Neuronal stem cell (in vitro differentiated cells): ENCODE results near the gene BLTP2.

Experiments used
- DNase-seq: peaks from one replicate; pipeline ENCODE4 v3.0.0-alpha.2; 2013; ENCODE audit warnings: low spot score
- H2AFZ ChIP-seq: one replicate; pipeline ENCODE4 v1.6.1; 2013; ENCODE audit warnings: mild to moderate bottlenecking, low read length, inconsistent platforms
- H2AK5ac ChIP-seq: 2 replicates; pipeline ENCODE4 v1.6.1; 2013; ENCODE audit warnings: low read depth, mild to moderate bottlenecking, inconsistent platforms, low read length, moderate library complexity, mixed read lengths
- H2BK120ac ChIP-seq: 2 replicates; pipeline ENCODE4 v1.6.1; 2013; ENCODE audit warnings: low read depth, mild to moderate bottlenecking, inconsistent platforms, low read length, moderate library complexity, mixed read lengths
- H2BK12ac ChIP-seq: one replicate; pipeline ENCODE4 v1.6.1; 2013; ENCODE audit warnings: low read length, inconsistent platforms
- H2BK15ac ChIP-seq: 2 replicates; pipeline ENCODE4 v1.6.1; 2013; ENCODE audit warnings: mild to moderate bottlenecking, low read length, inconsistent platforms, mixed read lengths
- H2BK5ac ChIP-seq: one replicate; pipeline ENCODE4 v1.6.1; 2013; ENCODE audit warnings: inconsistent platforms, mild to moderate bottlenecking, low read length, moderate library complexity
- H3K14ac ChIP-seq: one replicate; pipeline ENCODE4 v1.6.1; 2013; ENCODE audit warnings: low read length, inconsistent platforms
- H3K18ac ChIP-seq: 2 replicates; pipeline ENCODE4 v1.6.1; 2013; ENCODE audit warnings: low read length, inconsistent platforms
- H3K23ac ChIP-seq: 2 replicates; pipeline ENCODE4 v1.6.1; 2013; ENCODE audit warnings: low read depth, mild to moderate bottlenecking, mixed read lengths, low read length, inconsistent platforms; ENCODE audit not compliant: poor library complexity
- H3K27ac ChIP-seq: replicated peaks from 3 replicates; pipeline ENCODE4 v1.5.1; 2013; ENCODE audit warnings: low read length, inconsistent platforms
- H3K27me3 ChIP-seq, 3 experiments: 2 replicates each; pipeline ENCODE4 v1.6.1; 2013; ENCODE audit warnings: low read length in 3 of 3, mild to moderate bottlenecking in 2 of 3, inconsistent platforms in 1 of 3, low read depth in 1 of 3, mixed read lengths in 1 of 3, moderate library complexity in 1 of 3; ENCODE audit not compliant: control insufficient read depth in 3 of 3, insufficient read depth in 3 of 3
- H3K36me3 ChIP-seq, 2 donors: replicated peaks in 1 of 2; 2 replicates each; pipeline ENCODE4 v1.6.1; 2013; ENCODE audit warnings: low read length in 2 of 2; ENCODE audit not compliant: control insufficient read depth in 2 of 2, insufficient read depth in 2 of 2
- H3K4ac ChIP-seq: 2 replicates; pipeline ENCODE4 v1.6.1; 2013; ENCODE audit warnings: inconsistent platforms, mild to moderate bottlenecking, low read length, moderate library complexity
- H3K4me1 ChIP-seq, 2 donors: 1 replicate in 1 of 2; 2 replicates in 1 of 2; pipeline ENCODE4 v1.6.1; 2013; ENCODE audit warnings: low read length in 2 of 2, low read depth in 1 of 2; ENCODE audit not compliant: control insufficient read depth in 2 of 2, insufficient read depth in 1 of 2
- H3K4me2 ChIP-seq: one replicate; pipeline ENCODE4 v1.6.1; 2013; ENCODE audit warnings: mild to moderate bottlenecking, low read length, inconsistent platforms; ENCODE audit not compliant: insufficient read depth, poor library complexity, severe bottlenecking
- H3K4me3 ChIP-seq, 2 donors: 2 replicates each; pipeline ENCODE4 v1.5.1; 2013; ENCODE audit warnings: low read length in 2 of 2, mild to moderate bottlenecking in 2 of 2, inconsistent platforms in 1 of 2, moderate library complexity in 1 of 2
- H3K79me1 ChIP-seq: one replicate; pipeline ENCODE4 v1.6.1; 2013; ENCODE audit warnings: low read depth, mild to moderate bottlenecking, inconsistent platforms, low read length, moderate library complexity
- H3K9ac ChIP-seq: one replicate; pipeline ENCODE4 v1.6.1; 2013; ENCODE audit warnings: mild to moderate bottlenecking, low read depth, low read length, inconsistent platforms; ENCODE audit not compliant: poor library complexity
- H3K9me3 ChIP-seq, 2 donors: replicated peaks in 1 of 2; 2 replicates each; pipeline versions ENCODE3 to v1.6.1; 2013; ENCODE audit warnings: low read length in 2 of 2, mild to moderate bottlenecking in 2 of 2, inconsistent platforms in 1 of 2, low read depth in 1 of 2, mixed read lengths in 1 of 2, moderate library complexity in 1 of 2; ENCODE audit not compliant: control insufficient read depth in 2 of 2, insufficient read depth in 1 of 2
- H4K8ac ChIP-seq: one replicate; pipeline ENCODE4 v1.6.1; 2013; ENCODE audit warnings: low read depth, mild to moderate bottlenecking, inconsistent platforms, low read length, moderate library complexity
- H4K91ac ChIP-seq: one replicate; pipeline ENCODE4 v1.6.1; 2013; ENCODE audit warnings: low read length, low read depth, mild to moderate bottlenecking, inconsistent platforms; ENCODE audit not compliant: poor library complexity
- WGBS, 2 donors: extraction: QIAGEN DNeasy Blood & Tissue Kit; methylation state at CpG; one replicate each; pipeline ENCODE4 v1.1.7; 2013; ENCODE audit warnings: missing lambda C conversion rate in 2 of 2, mixed read lengths in 1 of 2; ENCODE audit not compliant: insufficient read length in 2 of 2, insufficient replicate concordance in 1 of 2; ENCODE audit errors: extremely low coverage in 2 of 2; 5-methylcytosine and 5-hydroxymethylcytosine counted together

BLTP2 gene

DNA sequence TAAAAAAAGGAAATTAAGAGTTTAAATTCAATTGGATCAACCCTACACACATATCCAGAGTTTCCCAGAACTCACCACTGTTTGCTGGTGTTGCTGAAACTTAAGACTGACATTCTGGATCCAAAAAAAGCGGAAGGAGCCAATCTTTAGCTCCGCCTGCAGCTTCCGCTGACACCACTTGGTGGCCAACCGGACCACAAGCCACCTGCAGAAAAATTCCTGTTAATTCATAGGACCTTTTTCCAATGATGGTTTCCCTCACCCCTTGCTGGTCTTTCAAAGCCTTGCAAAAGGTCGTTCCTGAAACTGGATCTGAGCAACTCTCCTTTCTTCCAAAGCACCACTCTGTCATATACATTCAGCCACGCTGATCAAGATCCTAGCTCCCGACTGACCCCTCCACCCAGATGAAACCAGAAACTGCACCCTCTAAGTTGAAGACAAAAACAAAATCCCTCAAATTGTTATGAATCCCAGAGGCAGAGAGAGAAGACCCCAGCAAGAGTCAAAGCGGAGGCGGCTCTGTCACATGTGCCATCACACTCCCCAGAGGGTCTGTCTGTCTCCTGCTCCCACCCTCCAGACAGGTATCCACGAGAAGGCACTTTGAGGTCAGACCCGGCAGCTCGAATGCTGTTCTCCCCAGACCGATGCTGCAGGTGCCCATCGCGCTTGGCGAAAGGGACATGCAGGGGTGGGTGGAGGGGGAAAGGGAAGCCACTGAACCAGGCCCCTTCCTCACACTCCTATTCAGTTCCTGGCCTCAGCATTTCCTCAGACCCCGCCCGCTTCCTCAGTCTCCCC is 773 bp downstream of the BLTP2 start:
- WGBS, 2 donors = no CpG with 5 or more reads among the region's 18 CpGs
- DNase-seq = peak; percentile 26
- Histone ChIP-seq H3K9ac (peak overlapping the region; percentile 94), H3K4ac (no peak overlapping the region), H3K4me2 (peak overlapping the region; percentile 87), H3K23ac (peak overlapping the region; percentile 45), H3K4me3 (peak overlapping the region; percentile 88 to 94), H3K9me3 (no peaks in the 10 kb centered on the region), H3K27ac (peak overlapping the region; percentile 80), H3K4me1 (peaks cover 2 to 5% of the 10 kb centered on the region in 2 donors), H3K18ac (peak overlapping the region; percentile 7), H4K8ac (no peak overlapping the region), H3K36me3 (peaks cover 37 to 72% of the 10 kb centered on the region in 2 donors), H2AFZ (peak overlapping the region; percentile 97), H4K91ac (no peak overlapping the region), H2BK5ac (no peak overlapping the region), H3K27me3 (no peaks in the 10 kb centered on the region), H2BK120ac (no peak overlapping the region), H3K79me1 (no peaks in the 10 kb centered on the region), H3K14ac (peak overlapping the region; percentile 9), H2BK12ac (no peak overlapping the region), H2BK15ac (no peak overlapping the region), H2AK5ac (peak overlapping the region; percentile 5)

DNA sequence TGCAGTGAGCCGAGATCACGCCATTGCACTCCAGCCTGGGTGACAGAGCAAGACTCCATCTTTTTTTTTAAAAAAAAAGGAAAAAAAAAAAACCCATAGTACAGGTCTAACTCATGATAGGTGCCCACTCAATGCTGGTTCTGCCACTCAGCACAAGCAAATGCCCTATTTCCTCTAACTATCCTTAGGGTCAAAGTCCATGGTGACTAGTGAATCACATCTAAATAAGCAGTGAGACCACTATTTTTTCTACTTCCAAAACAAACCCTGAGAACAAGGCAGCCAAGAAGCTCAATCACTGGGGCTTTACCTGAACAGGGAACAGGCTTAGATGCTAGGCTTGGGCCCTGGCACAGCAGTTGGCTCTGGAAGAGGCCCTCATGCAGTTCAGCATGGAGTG is 3.4 kb downstream of the BLTP2 start:
- Histone ChIP-seq H2AFZ (no peak overlapping the region), H3K79me1 (peaks cover 3% of the 10 kb centered on the region), H3K14ac (no peak overlapping the region), H3K9me3 (no peaks in the 10 kb centered on the region), H3K4me1 (peaks cover 2 to 5% of the 10 kb centered on the region in 2 donors), H2BK12ac (no peak overlapping the region), H2AK5ac (no peak overlapping the region), H3K27me3 (no peaks in the 10 kb centered on the region), H3K4me2 (no peak overlapping the region), H3K9ac (no peak overlapping the region), H2BK120ac (no peak overlapping the region), H3K36me3 (peaks cover 50 to 79% of the 10 kb centered on the region in 2 donors), H3K4ac (no peak overlapping the region), H4K8ac (no peak overlapping the region), H3K4me3 (no peak overlapping the region), H4K91ac (no peak overlapping the region), H3K23ac (no peak overlapping the region), H2BK15ac (no peak overlapping the region), H3K18ac (no peak overlapping the region), H3K27ac (no peak overlapping the region), H2BK5ac (no peak overlapping the region)
- DNase-seq = no peak
- WGBS, 2 donors = no CpG with 5 or more reads among the region's 2 CpGs

DNA sequence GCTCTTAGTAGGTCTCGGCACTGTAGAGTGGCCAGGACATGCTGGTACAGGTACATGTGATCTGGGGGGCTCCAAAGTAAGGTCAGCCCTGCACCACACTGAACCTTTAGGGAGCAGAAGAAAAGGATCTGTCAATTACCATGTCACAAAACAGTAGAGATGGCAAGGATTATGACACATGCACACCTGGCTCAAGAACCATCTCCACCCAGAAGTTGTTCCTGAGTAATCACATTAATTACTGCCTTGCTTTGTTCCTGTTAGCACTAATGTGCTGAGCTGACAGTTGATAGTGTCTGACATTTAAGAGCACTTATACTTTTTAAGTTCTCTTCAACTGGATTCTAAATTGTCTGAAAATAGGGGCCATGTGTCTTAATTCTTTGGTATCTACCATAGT is 9.5 kb downstream of the BLTP2 start:
- Histone ChIP-seq H3K27me3 (no peaks in the 10 kb centered on the region), H3K18ac (no peak overlapping the region), H3K27ac (no peak overlapping the region), H3K4me2 (no peak overlapping the region), H2BK15ac (no peak overlapping the region), H2BK5ac (no peak overlapping the region), H2BK12ac (no peak overlapping the region), H3K23ac (no peak overlapping the region), H3K36me3 (peaks cover 76 to 98% of the 10 kb centered on the region in 2 donors), H3K4me1 (no peaks in the 10 kb centered on the region), H4K91ac (no peak overlapping the region), H2BK120ac (no peak overlapping the region), H3K79me1 (peaks cover 19% of the 10 kb centered on the region), H2AFZ (no peak overlapping the region), H4K8ac (no peak overlapping the region), H3K4ac (no peak overlapping the region), H3K9ac (no peak overlapping the region), H3K14ac (no peak overlapping the region), H3K9me3 (no peaks in the 10 kb centered on the region), H3K4me3 (peak overlapping the region in 1 of 2 donors; percentile 23), H2AK5ac (no peak overlapping the region)
- DNase-seq = no peak
- WGBS, 2 donors = no CpG with 5 or more reads among the region's 1 CpG

DNA sequence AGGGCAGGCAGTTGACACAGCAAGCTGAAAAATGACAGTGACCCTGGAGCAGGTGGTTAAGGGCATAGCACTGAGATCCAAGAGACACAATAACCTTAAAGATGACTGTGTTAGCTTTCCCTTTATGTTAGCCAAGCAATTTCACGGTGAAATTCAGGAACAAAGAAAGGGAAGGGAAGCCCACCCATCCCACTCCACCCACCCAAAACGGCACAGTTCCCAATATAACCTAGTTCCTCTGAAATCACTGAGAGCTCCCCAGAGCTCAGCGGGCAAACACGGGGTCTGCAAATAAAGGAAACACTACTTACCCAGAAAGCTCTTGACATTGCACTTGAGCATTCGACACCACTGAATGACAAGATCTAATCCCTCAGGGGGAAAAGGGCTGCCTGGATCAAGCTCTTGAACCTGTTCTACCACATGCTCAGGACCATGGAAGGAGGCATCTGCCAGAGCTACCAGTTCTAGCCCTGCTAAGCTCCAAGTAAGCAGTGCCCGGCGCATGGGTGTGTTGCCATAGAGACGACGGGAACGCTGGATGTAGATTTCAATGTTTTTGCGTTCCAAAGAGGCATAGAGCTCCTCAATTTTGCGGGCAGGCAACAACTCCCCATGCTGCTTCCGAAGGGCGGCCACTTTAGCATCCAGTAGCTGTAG is 10.6 kb downstream of the BLTP2 start:
- DNase-seq = no peak
- no CpG with 5 or more reads among the region's 14 CpGs for WGBS, 2 donors
- no peak overlapping the region for H4K8ac ChIP-seq
- H3K4me3 ChIP-seq = no peak overlapping the region
- no peak overlapping the region for H2BK120ac ChIP-seq
- H3K27me3 ChIP-seq = no peaks in the 10 kb centered on the region
- no peak overlapping the region for H3K4me2 ChIP-seq
- no peak overlapping the region for H3K27ac ChIP-seq
- no peaks in the 10 kb centered on the region for H3K9me3 ChIP-seq
- no peak overlapping the region for H3K23ac ChIP-seq
- H2BK15ac ChIP-seq = no peak overlapping the region
- H2BK12ac ChIP-seq = no peak overlapping the region
- H3K79me1 ChIP-seq = peaks cover 19% of the 10 kb centered on the region
- H3K4me1 ChIP-seq = no peaks in the 10 kb centered on the region
- H4K91ac ChIP-seq = no peak overlapping the region
- no peak overlapping the region for H2AFZ ChIP-seq
- H3K4ac ChIP-seq = no peak overlapping the region
- H3K14ac ChIP-seq = no peak overlapping the region
- no peak overlapping the region for H3K9ac ChIP-seq
- H3K36me3 ChIP-seq = peaks cover 71 to 100% of the 10 kb centered on the region in 2 donors
- no peak overlapping the region for H2BK5ac ChIP-seq
- H2AK5ac ChIP-seq = no peak overlapping the region
- H3K18ac ChIP-seq = no peak overlapping the region
